Right renal pelvis (tissue), 4 donors: ENCODE data around the gene CAPN2. TPM values are rescaled to one million over a fixed set of nuclear protein-coding genes. Genes with fewer than 3 reads are reported as not detected.
A peak's percentile ranks its signal among the peaks of the same experiment; 100 is the strongest.

Experiments used
- DNase-seq, 4 donors: peaks; one replicate each; pipeline ENCODE4 v3.0.0-alpha.2; 2013; ENCODE audit warnings: low read depth in 4 of 4, low spot score in 3 of 4, missing footprints in 1 of 4
- polyA plus RNA-seq, 4 donors: library from polyadenylated mRNA; unstranded; fragments of 120-200 nt; gene quantifications; one replicate each; pipeline ENCODE4 v1.2.1, GENCODE V29; 2013; ENCODE audit not compliant: insufficient read length in 4 of 4

The CAPN2 gene
- 100 to 1,000 TPM; 176 to 204 (median 187) TPM for polyA plus RNA-seq

DNA sequence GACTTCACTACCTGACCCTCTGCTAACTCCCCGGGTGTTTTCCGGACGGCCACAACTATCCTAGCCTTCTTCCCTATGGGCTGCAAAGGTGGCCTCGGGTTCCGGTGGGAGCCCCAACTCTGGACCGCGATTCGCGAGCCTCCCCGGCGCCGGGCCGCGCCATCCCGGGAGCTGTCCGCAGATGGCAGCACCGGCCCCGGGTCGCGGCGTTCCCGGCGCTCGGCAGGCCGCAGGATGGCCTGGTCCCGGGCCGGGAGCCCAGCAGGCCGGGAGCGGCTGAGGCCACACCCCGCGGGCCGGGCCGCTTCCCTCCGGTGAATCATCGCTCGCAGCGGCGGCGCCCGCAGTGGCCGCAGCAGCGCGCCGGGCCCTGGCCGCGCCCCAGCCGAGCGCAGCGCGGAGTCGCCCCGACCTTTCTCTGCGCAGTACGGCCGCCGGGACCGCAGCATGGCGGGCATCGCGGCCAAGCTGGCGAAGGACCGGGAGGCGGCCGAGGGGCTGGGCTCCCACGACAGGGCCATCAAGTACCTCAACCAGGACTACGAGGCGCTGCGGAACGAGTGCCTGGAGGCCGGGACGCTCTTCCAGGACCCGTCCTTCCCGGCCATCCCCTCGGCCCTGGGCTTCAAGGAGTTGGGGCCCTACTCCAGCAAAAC, at the start of gene CAPN2:
Gene CAPN2 (plus strand): TSS at position 346 of the 656 bp plus-strand sequence. CDS start 102 bp downstream, at position 448.
- no peak for DNase-seq

DNA sequence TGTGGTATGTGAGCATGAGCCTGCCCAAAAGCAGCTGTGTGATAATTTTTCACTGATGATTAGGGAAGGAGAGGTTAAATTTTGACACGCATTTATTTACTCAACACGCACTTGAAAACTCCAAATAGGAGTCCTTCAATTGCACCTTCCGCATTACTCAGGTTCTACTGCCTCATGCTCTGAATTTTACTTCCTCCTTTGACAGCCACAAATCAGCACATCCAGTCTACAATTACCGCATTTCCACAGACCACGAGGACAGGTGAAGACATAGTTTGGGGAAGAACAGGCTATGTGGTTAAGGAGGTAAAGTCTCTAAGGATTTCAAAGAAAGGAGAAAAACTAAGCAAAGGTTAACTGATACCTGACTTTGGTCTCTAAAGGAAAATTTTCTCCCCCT, 49.4 kb upstream of the CAPN2 start:
- no peak for DNase-seq

DNA sequence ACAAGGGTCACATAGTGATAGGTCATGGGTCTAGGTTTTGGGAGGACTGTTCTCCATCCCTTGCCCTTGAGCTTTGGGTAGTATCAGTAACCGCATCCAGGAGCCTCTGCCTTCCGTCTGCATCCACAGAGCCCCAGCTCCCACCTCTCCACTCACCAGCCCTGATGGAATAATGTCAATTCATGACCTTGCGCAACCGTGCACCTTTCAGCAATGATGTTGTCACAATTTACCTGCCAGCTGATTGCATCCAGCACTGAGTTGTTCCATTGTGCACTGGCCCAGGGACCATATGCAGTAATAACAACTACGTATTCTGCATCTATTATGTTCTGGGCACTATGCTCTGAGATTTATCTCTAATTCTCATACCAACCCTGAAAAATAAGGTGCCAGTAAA, 48.2 kb upstream of the CAPN2 start:
- no peak for DNase-seq

DNA sequence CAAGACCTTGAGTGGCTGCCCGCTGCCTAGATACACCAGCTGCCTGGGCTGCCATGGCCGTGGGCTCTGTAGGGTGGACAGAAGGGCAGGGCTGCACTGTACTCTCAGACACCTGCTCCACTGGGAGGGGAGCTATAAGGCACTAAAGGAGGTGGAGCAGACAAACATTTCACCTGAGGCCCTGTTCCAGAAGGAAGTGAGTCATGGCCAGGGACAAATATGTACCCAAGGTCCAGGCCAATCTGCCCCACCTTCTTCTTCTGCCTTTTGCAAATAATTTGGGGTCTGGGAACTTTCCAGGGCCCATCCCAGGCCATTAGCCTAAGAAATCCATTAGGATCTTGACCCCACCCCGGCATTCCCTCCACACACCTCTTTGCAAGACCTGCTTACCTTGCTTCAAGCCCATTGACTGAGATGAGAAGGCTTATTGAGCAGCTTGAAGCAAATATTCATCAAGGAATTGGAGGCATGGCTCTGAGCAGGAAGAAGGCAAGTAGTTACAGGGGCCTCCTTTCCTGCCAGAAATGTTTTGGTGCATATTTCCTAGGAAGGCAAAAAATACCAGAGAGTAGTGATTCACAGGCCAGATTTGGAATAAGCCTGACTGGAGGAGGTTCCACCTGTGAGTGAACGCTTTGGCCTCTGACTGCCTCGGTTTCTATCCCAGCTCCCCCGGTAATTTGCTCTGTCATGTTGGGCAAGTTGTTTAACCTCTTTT, 46.6 kb upstream of the CAPN2 start, which contains the start of gene CAPN8:
Gene CAPN8 (minus strand): TSS at position 110 of the 721 bp plus-strand sequence. CDS start 55 bp downstream, at position 55.
- DNase-seq, result no peak

DNA sequence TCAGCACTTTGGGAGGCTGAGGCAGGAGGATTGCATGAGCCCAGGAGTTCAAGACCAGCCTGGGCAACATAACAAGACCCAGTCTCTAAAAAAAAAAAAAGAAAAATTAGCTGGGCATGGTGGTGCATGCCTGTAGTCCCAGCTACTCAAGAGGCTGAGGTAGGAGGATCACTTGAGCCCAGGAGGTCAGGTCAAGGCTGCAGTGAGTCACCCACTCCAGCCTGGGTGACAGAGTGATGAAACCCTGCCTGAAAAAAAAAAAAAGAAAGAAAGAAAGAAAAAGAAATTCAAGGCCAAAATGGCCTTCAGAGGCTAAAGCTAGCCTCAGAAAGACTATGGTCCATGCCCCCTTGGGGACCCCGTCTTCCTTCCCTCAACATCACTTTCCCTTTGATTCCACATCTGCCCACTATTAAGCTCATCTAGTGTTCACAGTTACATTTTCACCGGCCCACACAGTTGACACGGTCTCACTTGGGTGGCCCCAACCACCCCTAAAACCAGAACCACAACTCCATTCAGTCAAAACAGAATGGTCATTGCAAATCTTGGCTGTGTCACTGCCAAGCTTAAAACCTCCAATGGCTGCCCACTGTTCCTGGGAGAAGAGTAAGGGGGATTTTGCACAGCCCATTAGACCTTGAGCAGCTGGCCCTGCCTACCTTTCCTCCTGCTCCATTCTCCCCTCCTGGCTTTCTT, 44.7 kb upstream of the CAPN2 start:
- DNase-seq, result no peak

DNA sequence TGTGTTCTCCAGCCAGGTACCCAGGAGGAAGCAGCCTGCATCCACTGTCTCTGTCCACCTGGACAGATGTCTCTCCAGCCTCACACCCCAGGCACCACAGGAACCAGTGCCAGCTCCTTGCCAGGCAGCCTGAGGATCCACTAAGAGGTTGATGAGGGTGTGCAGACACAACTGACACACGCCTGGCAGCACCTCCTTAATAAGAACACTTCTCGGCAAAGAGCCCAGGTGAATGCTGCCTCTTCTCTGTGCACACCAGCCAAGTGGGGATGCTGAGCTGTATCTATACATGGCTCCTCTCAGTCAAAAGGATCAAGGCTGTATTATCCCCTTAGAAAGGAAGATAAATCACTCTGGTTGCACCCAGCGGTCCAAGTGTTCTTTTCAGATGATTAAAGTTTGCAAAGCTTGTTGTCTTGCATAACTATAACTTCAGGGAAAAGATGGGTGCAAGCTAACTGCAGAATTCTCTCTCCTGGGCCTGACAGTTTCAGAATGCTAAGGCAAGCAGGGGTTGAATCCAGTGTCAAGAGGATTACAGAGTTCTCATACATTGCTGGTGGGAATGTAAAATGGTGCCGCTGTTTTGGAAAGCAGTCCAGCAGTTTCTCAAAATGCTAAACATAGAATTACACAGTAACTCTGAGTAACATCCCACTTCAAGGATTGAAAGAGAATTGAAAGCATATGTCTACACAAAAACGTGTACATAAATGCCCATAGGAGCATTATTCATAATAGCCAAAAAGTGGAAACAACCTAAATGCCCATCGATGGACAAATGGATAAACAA, 43.1 kb upstream of the CAPN2 start:
- no peak for DNase-seq

DNA sequence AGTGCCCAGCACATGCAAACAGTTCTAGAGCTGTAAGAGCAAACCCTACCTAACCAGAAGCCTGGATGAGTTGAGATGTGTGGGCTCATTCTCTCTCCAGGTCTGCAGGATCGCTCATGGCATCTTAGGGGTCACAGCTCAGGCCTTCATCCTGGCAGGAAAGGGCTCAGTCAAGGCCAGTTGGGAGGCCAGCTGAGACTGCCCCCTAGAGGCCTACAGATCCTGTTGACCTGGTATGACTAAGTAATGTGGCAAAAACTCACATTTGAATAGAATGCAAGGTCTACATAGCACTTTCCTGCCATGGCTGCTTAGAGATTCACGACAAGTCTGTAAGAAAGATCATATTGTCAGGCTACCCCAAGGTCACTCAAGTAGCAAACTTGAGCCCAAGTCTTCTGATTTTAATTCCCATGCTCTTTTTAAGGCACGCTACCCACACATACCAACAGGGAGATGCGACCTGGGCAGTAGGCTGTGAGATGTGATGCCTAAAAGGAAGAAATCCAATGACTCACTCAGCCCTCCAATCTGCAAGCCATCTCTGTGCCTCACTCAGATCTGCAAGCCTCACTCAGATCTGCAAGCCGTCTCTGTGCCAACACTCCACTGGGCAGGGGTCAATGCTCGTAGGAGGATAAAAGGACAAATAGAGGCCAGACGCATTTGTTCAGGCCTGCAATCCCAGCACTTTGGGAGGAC, 41.7 kb upstream of the CAPN2 start:
- peak in 1 of 4 donors; percentile 33 for DNase-seq

DNA sequence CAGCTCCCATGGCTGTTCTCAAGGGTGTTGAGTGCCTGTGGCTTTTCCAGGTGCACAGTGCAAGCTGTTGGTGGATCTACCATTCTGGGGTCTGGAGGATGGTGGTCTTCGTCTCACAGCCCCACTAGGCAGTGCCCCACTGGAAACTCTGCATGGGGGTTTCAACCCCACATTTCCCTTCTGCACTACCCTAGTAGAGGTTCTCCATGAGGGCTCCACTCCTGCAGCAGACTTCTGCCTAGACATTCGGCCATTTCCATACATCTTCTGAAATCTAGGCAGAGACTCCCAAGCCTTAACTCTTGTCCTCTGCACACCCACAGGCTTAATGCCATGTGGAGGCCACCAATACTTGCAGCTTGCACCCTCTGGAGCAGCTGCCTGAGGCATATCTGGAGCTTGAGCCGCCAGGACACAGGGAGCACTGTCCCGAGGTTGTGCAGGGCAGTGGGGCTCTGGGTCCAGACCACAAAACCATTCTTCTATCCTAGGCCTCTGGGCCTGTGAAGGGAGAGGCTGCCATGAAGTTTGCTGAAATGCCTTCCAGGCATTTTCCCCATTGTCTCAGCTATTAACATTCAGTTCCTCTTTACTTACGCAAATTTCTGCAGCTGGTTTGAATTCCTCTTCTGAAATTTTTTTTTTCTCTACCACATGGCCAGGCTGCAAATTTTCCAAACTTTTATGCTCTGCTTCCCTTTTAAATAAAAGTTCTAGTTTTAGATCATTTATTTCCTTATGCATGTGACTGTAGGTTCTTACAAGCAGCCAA, 38.0 kb upstream of the CAPN2 start:
- DNase-seq, result no peak

DNA sequence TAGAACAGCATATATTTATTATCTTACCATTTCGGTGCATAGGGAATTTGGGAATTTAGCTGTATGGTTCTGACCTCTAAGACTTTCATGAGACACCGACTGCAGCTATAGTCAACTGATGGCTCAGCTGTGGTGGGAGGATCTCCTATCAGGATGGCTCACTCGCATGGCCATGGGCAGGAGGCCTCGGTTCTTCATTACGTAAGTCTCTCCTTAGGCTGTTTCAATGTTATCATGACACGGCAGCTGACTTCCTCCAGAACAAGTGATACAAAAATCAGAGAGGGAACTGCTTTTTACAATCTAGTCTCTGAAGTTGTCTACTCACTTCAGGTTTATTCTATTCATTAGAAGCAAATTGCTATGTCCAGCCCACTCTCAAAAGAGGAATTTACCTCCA, 33.5 kb upstream of the CAPN2 start:
- DNase-seq, result no peak

DNA sequence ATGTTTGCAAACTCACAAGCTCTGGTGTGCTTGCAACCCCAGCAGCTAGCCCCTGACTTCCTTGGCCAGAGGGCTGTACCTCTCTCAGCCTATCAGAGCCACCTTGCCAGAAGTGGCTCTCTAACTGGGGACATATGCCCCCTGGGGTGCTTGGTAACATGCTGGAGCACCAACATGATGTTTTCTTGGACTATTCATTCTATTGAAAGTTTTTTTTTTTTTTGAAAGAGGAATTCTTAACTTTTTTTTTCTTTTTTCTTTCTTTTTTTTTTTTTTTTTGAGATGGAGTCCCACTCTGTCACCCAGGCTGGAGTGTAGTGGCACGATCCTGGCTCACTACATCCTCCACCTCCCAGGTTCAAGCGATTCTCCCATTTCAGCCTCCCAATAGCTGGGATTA, 32.2 kb upstream of the CAPN2 start:
- DNase-seq, result no peak

DNA sequence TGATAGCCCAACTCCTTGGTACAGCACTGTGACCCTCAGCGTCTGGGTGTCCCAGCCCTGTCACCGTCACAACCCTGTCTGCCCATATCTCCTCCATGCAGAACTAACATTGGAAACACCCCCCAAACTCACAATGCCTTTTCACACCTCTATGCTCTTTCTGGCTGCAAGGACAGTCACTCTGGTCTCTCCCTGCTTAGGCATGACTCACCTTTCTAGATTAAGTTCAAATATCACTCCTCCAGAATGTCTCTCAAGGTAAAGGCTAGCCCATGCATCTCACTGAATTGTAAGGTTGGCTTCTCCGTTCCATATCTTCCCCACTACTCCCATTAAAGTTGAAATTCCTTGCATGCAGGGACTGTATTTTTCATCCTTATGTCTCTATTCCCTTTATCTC, 29.8 kb upstream of the CAPN2 start:
- no peak for DNase-seq

DNA sequence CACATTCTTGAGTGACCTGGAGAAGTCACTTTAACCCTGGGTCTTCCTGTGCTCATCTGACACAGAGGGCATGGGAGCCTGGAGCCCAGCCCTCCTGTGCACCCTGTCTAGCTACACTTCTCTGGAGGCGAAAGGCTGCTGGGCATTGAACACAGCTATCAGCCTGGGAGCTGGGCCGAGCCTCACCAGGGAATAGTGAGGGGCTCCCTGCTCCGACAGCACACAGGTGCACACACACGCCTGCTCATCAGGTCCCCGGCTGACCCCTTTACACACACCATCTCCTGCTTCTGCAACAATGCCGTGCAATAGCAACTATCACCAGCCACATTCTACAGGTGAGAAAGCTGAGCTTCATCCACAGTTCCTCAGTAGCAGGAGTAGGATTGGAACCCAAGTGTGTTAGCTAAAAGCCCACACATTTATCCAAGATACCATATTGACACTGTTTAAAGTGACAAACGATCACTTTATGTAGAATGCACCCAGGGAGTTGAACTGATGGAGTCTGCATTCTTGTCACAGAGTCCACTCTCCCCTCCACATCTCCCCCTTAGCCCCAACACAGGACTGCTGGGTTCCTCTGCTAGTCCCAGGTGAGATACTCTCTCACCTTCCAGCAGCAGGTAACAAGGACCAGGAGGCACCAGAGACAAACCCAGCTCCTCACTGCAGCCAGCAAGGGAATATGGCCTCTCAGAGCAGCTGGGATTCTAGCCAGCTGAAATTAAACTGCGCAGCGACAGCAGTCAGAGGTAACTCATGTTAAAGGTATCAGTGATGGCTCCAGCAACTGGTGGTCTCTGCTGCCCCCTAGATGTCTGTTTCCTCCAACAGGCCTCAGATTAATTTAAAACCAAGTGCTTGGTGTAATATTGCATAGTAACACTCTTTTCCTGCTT, 28.5 kb upstream of the CAPN2 start:
- DNase-seq, result peak; percentile 63 to 68 (median 66)

DNA sequence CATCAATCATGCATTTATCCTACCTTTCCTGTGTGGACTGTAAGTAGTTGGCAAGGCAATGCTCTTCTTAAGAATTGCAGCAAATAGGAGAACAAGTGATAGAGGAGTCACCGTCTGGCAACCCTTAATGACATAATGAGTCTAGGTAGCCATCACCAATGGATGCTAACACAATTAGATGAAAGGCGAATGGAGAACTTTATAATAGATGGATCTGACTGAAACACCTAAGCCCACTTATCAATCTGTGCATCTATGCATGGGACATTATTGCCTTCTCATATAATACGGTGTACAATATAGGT, 27.9 kb upstream of the CAPN2 start:
- DNase-seq, result no peak

DNA sequence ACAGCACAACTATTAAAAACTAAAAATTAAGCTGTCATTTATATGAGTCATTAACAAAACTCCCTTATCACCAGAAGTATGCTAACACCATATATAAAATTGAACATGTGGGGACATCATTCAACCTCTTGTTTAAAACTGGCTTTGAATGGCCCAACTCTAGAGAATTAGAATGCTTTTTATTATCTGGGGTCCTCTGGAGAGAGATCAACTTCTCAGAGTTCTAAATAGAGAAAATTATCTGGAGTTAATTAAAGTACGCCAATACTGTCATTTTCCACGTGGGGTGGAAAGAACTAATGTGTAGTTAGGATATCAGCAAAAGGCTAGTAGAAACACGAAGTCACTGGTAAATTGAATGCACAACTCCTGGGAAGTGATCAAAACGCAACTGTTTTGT, 21.2 kb upstream of the CAPN2 start:
- DNase-seq, result no peak

DNA sequence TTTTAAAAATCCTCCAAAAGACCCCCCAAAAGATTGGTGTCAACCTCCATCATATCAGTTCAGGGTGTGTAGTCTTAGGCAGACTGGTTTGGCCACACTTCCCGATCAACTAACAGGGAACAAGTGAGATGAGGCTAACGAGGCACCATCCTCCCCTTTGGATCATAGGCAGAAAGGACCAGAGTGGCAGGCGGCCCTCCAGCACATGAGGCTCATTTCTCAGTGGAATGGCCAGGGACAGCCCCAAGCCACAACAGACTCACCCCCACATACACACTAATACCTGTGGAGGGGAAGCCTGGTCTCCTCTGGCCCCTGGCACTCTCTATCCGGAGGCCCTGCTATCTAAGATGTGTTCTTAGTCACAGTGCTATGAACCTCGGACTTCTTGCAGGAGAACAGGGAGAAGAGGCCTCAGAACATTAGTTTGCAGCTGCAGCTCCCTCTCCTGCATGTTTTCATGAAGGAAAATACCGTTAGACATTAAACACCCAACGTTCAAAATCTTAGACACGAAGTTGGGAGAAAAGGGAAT, 17.3 kb upstream of the CAPN2 start:
- no peak for DNase-seq

DNA sequence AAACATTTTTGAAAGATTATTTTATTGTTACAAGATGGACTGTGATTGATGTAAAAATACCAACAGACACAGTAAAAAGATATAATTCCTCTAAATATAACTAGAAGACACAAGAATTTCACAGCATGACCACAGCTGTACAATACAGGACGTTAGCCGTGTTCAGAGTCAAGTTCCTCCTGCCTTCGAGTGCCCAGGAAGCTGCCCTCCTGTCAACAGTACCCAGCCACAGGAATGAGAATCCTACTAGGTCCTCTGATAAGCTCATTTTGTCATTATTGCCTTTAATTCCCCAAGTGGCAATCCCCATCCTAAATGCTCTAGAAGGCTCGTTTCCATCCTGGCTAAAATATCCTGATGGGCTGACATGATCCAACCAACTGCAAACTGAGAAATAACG, 16.4 kb upstream of the CAPN2 start:
- DNase-seq, result no peak

DNA sequence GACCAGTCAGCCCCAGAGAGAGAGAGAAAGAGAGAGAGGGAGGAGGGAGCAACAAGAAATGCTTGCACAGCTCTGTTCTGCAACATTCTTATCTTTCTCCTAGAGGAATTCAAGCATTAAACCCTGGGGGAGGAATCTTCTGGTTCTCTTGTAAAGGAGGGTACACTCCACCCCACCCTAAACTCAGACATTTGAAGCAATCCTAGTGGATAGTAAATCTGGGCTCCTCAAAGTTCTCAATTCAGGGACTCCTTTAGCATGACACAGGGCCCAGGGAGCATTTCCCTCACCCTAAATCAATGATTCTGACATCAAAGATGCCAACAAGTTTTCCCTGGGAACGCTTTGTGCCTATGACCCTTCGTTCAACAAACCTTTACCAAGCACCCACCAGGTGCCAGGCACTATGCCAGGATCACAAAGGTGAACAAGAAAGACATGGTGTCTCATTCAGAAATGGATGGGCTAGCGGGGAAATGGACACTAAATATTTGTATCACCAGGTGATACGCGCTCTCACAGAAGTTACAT, 11.9 kb upstream of the CAPN2 start:
- no peak for DNase-seq
